GM19468 (cell line): ENCODE results near the gene APOBR.
"Not testable (repeated sequence)": the region's sequence is repeated elsewhere in the genome, so short reads cannot be mapped to it uniquely, and the experiment has no call there.

Experiments
- ATAC-seq: cut with Tn5 transposase; IDR thresholded peaks from one replicate; pipeline ENCODE4 v1.9.1; 2021; ENCODE audit warnings: mild to moderate bottlenecking, moderate library complexity, moderate number of reproducible peaks; ENCODE audit not compliant: unreplicated experiment; ENCODE audit errors: extremely low read depth

The APOBR gene

DNA sequence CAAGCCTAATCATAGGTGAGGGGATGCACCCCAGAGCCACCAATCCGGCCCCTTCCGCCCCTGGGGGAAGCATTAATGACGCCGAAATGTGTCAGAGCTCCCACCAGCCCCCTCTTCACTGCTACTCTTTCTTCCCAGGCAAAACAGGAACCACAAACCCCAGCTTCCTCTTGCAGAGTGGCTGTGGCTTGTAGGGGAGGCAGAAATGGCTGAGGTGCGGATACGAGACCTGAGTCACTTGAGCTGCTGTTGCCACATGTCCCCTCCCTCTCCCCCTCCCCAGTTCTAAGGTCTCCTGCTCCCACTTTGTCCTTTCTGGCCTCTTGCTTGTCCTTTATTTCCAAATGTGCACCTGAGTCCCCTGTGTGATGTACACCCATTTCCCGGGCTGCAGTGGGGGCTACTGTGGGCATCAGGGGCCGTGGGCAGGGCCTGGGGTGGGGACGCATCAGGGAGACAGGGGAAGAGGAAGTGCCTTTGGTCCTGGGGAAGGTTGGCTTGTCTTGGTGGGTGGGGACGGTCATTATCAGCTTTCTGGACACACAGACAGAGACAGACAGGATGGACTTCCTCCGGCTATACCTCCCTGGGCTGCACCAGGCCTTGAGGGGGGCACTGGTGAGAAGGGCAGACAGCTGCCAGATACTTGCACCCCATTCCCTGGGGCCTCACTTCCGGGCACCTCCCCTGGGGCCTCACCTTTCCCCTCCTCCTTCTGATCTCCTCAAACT is at the start of gene APOBR:
APOBR (plus strand) TSS at position 523 of the 731 bp plus-strand sequence; CDS start at position 562, 39 bp downstream.
- ATAC-seq = peak; percentile 37

GRCh38 chr16:28446388-28446787 is 48.1 kb upstream of the APOBR start:
- ATAC-seq = not testable (repeated sequence)

- not testable (repeated sequence) for ATAC-seq
These were observed 47.4 kb upstream of the APOBR start for GRCh38 chr16:28447081-28447480.

DNA sequence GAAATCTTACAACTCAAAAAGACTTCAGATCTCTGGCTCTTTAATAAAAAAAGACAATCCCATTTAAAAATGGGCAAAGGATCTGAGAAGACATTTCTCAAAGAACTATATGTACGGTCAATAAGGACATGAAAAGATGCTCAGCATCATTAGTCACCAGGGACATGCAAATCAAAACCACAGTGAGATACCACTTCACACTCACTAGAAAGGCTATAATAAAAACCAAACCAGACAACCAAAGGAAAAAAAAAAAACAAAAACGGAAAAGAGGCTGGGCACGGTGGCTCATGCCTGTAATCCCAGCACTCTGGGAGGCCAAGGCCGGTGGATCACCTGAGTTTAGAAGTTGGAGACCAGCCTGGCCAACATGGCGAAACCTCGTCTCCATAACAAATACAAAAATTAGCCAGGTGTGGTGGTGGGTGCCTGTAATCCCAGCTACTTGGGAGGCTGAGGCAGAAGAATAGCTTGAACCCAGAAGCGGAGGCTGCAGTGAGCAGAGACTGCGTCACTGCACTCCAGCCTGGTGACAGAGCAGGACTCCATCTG is 20.7 kb upstream of the APOBR start:
- no peak for ATAC-seq

DNA sequence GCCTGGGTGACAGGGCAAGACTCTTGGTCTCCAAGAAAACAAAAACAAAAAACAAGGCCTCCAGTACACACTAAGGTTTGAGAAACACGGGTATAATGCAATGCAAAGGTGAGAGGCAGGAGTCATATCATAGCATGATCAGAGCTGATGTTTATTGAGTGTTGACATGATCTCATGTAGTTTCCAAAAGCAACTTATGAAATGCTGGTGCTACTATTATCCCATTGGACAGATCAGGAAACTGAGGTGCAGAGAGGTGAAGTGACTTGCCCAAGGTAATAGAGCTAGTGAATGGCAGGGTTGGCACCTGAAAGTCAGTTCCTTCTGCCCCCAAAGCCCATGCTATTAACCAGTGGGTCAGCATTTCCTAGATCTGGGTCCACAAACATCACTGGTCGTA is 19.2 kb upstream of the APOBR start:
- ATAC-seq = no peak

- no peak for ATAC-seq
These were observed 17.0 kb upstream of the APOBR start for GRCh38 chr16:28477311-28477920.

- ATAC-seq = no peak
These were observed 15.8 kb upstream of the APOBR start for GRCh38 chr16:28478506-28479180.

DNA sequence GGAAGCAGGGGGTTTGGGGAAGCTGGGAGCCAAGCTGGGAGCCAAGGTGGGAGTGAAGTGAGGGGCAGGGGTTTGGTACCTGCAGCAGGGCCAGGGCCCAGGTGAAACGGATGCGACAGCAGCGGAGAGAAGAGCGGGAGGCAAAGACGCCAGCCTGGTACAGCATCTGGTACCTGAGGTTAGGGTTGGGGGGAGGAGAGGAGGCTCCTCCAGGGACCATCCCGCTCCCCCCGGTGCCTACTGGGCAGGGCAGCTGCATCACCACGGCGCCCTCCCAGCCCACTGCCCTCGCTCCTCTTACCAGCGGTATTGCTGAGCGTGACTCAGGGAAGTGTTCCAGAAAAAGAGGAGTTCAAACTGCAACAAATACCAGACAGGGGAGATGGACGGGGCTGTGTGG is 12.4 kb upstream of the APOBR start:
- no peak for ATAC-seq

GRCh38 chr16:28483361-28483760 is 11.1 kb upstream of the APOBR start:
- not testable (repeated sequence) for ATAC-seq

GRCh38 chr16:28486266-28486665 is 8.2 kb upstream of the APOBR start:
- ATAC-seq = no peak

GRCh38 chr16:28491230-28491969 is 3.0 kb upstream of the APOBR start:
- ATAC-seq = no peak

GRCh38 chr16:28491970-28492474 is 2.4 kb upstream of the APOBR start, which contains the start of gene CLN3:
Gene CLN3 (minus strand): TSS chr16:28492074. CDS start chr16:28491759, 315 bp downstream.
- ATAC-seq = peak; percentile 67

GRCh38 chr16:28492511-28492910 is 1.9 kb upstream of the APOBR start:
- ATAC-seq = no peak

DNA sequence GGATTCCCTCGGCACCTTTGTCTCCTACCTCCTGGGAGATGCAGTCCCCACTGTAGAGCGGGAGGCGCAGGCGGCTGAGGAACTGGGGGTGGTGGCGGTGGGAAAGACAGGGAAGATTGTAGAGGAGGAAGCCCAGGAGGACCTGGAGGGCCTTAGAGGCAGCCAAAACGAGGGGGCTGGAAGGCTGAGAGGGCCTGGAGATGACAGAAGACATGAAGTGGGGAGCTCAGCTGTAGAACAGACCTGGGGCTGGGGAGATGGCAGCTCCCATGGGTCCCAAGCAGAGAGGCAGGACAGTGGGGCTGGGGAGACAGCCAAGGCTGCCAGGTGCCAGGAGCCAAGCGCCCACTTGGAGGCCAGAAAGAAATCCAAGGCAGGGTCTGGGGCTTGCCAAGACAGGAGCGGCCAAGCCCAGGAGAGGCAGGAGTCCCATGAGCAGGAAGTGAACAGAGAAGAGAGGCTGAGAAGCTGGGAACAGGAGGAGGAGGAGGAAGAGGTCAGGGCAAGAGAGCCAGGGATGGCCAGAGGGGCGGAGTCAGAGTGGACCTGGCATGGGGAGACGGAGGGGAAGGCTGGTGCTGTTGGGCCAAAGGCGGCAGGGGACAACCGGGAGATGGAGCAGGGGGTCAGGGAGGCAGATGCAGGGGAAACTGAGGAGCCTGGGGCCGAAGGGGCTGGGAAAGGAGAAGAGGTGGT is 803 bp downstream of the APOBR start:
- no peak for ATAC-seq

DNA sequence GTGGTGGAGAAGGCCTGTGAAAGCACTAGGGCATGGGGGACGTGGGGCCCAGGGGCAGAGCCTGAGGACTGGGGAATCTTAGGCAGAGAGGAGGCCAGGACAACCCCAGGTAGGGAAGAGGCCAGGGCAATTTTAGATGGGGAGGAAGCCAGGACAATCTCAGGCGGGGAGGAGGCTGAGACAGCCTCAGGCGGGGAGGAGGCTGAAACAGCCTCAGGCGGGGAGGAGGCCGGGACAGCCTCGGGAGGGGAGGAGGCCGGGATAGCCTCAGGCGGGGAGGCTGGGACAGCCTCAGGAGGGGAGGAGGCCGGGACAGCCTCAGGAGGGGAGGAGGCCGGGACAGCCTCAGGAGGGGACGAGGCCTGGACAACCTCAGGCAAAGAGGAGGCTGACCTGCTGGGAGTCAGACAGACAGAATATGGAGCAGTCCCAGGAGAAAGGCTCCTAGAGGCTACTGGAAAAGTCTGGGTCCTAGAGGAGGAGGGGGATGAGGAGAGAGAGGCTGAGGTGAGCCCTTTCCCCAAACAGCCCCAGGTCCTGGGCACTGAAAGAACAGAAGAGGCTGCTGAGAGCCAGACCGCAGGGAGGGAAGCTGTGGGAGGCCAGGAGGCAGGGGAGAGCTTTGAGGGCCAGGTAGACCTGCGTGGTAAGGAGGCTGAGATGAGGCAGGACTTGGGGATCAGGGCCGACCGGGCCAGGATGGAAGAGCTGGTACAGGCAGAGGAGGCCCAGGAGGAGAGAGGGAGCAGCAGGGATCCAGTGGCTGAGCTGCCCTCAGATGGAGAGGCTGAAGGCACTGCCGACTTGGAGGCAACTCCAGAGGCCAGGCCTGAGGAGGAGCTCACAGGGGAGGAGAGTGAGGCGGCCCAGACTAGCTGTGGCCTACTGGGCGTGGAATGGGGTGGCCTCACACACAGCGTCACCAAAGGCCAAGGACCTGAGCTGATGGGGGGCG is 1.6 kb downstream of the APOBR start:
- ATAC-seq = no peak

- no peak for ATAC-seq
These were observed 2.4 kb downstream of the APOBR start for GRCh38 chr16:28496844-28497243.

DNA sequence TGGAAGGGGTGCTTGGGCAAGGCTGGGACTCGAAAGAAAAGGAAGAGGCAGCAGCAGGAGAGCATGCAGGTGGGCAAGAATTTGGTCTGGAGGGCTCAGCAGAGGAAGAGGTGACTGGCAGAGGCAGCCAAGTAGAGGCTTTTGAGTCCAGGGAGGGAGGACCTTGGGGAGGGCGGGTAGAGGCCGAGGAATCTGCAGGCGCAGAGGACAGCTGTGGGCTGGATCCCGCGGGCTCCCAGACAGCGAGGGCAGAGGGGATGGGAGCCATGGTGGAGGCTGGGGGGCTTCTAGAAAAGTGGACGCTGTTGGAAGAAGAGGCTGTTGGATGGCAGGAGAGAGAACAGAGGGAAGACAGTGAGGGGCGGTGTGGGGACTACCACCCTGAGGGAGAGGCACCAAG is 2.9 kb downstream of the APOBR start:
- ATAC-seq = no peak

GRCh38 chr16:28497861-28498599 is 3.6 kb downstream of the APOBR start:
- ATAC-seq = no peak
